K562 (cell line): ENCODE measurements around the gene EVA1A. TPM values are rescaled to one million over a fixed set of nuclear protein-coding genes. Genes with fewer than 3 reads are reported as not detected.

Experiments used
- ATAC-seq: fragments of 200-7000 bp; cut with Tn5 transposase; 3 replicates; pipeline ENCODE4 v1.9.1; 2020; ENCODE audit warnings: moderate library complexity
- BruUV-seq: library from RNA; stranded (reverse); fragments of 400-500 nt; replicated peaks from 2 replicates; lab custom pipeline; 2021; lab: Mats Ljungman, UMichigan
- CTCF ChIA-PET: fragments of 300-600 bp; formaldehyde crosslinking; extraction: SDS; loops from one replicate; lab custom pipeline; 2021; ENCODE audit warnings: low intra/inter-chr PET ratio; lab: Yijun Ruan, JAX
- POLR2A ChIA-PET: fragments of 300-600, 350-650 bp; sonication (Branson Sonifier 250); formaldehyde crosslinking; extraction: SDS; loops from one replicate; lab custom pipeline; 2021; ENCODE audit warnings: antibody characterized with exemption, inconsistent platforms; lab: Yijun Ruan, JAX
- DNase-seq, 4 experiments: peaks; one replicate each; pipeline versions ENCODE4 v3.0.0 to v3.0.0-alpha.2; 2011 to 2018; ENCODE audit warnings: low spot score in 3 of 4, mixed read lengths in 3 of 4; ENCODE audit errors: extremely low read depth in 1 of 4
- FAIRE-seq: peaks from 2 replicates; lab custom pipeline; 2011; peaks lifted over from hg19 to GRCh38; lab: Jason Lieb, UNC
- H2AFZ ChIP-seq: 2 replicates; pipeline ENCODE4 v1.6.0; 2011; ENCODE audit warnings: low read depth, low read length, control low read depth, inconsistent platforms
- H3K27ac ChIP-seq: fragments of 200-600 bp; 3 replicates; pipeline ENCODE4 v1.8.0; 2011; ENCODE audit warnings: low read depth, mild to moderate bottlenecking, control low read depth, inconsistent platforms, low read length, moderate library complexity, mixed read lengths; ENCODE audit errors: extremely low read depth
- H3K27me3 ChIP-seq, 2 experiments: fragments of 300-600 bp in 1 of 2; 2 replicates in 1 of 2; 3 replicates in 1 of 2; pipeline versions ENCODE4 v1.6.0 to v1.8.0; 2011; ENCODE audit warnings: inconsistent platforms in 2 of 2, low read length in 2 of 2, mild to moderate bottlenecking in 1 of 2, mixed read lengths in 1 of 2, moderate library complexity in 1 of 2; ENCODE audit not compliant: control insufficient read depth in 2 of 2, insufficient read depth in 2 of 2
- H3K36me3 ChIP-seq: fragments of 300-600 bp; 3 replicates; pipeline ENCODE4 v1.8.0; 2011; ENCODE audit warnings: mild to moderate bottlenecking, low read length, inconsistent platforms; ENCODE audit not compliant: control insufficient read depth, insufficient read depth
- H3K4me1 ChIP-seq, 2 experiments: fragments of 200-600 bp in 1 of 2; replicated peaks in 1 of 2; 2 replicates in 1 of 2; 3 replicates in 1 of 2; pipeline versions ENCODE4 v1.5.1 to v1.8.0; 2011; ENCODE audit warnings: inconsistent platforms in 2 of 2, low read length in 2 of 2, mild to moderate bottlenecking in 1 of 2, mixed read lengths in 1 of 2, moderate library complexity in 1 of 2; ENCODE audit not compliant: control insufficient read depth in 2 of 2, insufficient read depth in 2 of 2
- H3K4me2 ChIP-seq: 2 replicates; pipeline ENCODE4 v1.6.1; 2011; ENCODE audit warnings: low read length, control low read depth, inconsistent platforms, mixed read lengths; ENCODE audit not compliant: insufficient read depth
- H3K4me3 ChIP-seq: fragments of 200-600 bp; sonication (generic), shearing (Covaris generic); 2 replicates; pipeline ENCODE4 v1.5.1; 2016; ENCODE audit warnings: control low read depth, inconsistent platforms
- H3K79me2 ChIP-seq: fragments of 200-600 bp; 3 replicates; pipeline ENCODE4 v1.8.0; 2011; ENCODE audit warnings: low read length, inconsistent platforms; ENCODE audit not compliant: control insufficient read depth, insufficient read depth
- H3K9ac ChIP-seq, 2 experiments: 2 replicates each; pipeline versions ENCODE4 v1.6.0 to v1.6.1; 2011; ENCODE audit warnings: low read depth in 2 of 2, low read length in 2 of 2, control low read depth in 1 of 2, inconsistent platforms in 1 of 2, mild to moderate bottlenecking in 1 of 2, mixed read lengths in 1 of 2; ENCODE audit not compliant: insufficient read depth in 1 of 2
- H3K9me1 ChIP-seq: one replicate; pipeline ENCODE4 v1.6.0; 2011; ENCODE audit warnings: inconsistent platforms, mild to moderate bottlenecking, low read length, moderate library complexity; ENCODE audit not compliant: control insufficient read depth, insufficient read depth
- H3K9me3 ChIP-seq: replicated peaks from 2 replicates; pipeline ENCODE4 v1.5.1; 2011; ENCODE audit warnings: low read depth, low read length, inconsistent platforms; ENCODE audit not compliant: control insufficient read depth, insufficient read depth
- H4K20me1 ChIP-seq: replicated peaks from 2 replicates; pipeline ENCODE4 v1.6.1; 2011; ENCODE audit warnings: low read length, inconsistent platforms, mixed read lengths; ENCODE audit not compliant: control insufficient read depth, insufficient read depth
- CBFB ChIP-seq: sonication (generic); formaldehyde crosslinking; IDR thresholded peaks from 2 replicates; pipeline ENCODE4 v1.4.0; 2020; ENCODE audit warnings: mild to moderate bottlenecking, missing genetic modification reagents
- ELK3 ChIP-seq: fragments of 450-650 bp; formaldehyde crosslinking; IDR thresholded peaks from 2 replicates; pipeline ENCODE4 v1.4.0; 2020; ENCODE audit warnings: mild to moderate bottlenecking
- HOMEZ ChIP-seq: fragments of 250-450 bp; sonication (Bioruptor Pico); IDR thresholded peaks from 2 replicates; pipeline ENCODE4 v1.4.0; 2020; ENCODE audit warnings: mild to moderate bottlenecking, moderate library complexity
- SRSF9 ChIP-seq: fragments of 200-400 bp; formaldehyde crosslinking; IDR thresholded peaks from 2 replicates; pipeline ENCODE4 v1.6.1; 2017; ENCODE audit warnings: low read depth, low read length, borderline replicate concordance
- ZNF197 ChIP-seq: fragments of 200-800 bp; sonication (Bioruptor generic); IDR thresholded peaks from 2 replicates; pipeline ENCODE4 v1.6.1; 2016; ENCODE audit warnings: low read depth, missing genetic modification characterization, missing compliant biosample characterization
- ZNF354B ChIP-seq: fragments of 250-450 bp; sonication (Bioruptor Pico); IDR thresholded peaks from 2 replicates; pipeline ENCODE4 v1.4.0; 2020
- ZNF584 ChIP-seq: fragments of 200-800 bp; sonication (Bioruptor generic); IDR thresholded peaks from 2 replicates; pipeline ENCODE4 v1.6.1; 2016; ENCODE audit warnings: low read depth, mild to moderate bottlenecking, missing genetic modification characterization, missing compliant biosample characterization
- WGBS: fragments of 100-300 bp; shearing (Covaris generic); methylation state at CpG from one replicate; pipeline ENCODE4 v1.1.6; 2016; ENCODE audit warnings: low coverage, mixed read lengths; ENCODE audit not compliant: insufficient coverage; ENCODE audit errors: missing lambda C conversion rate; 5-methylcytosine and 5-hydroxymethylcytosine counted together
- in situ Hi-C: fragments of 300-500 bp; cut with MboI; formaldehyde crosslinking; loops from 4 replicates; pipeline ENCODE4 v1.15.0; 2018; ENCODE audit warnings: inconsistent platforms, mixed read lengths
- intact Hi-C: fragments of 100-400 bp; cut with micrococcal nuclease; formaldehyde crosslinking; loops from 2 replicates; pipeline ENCODE4 v1.14.2; 2022
- polyA plus RNA-seq, 8 experiments: library from polyadenylated mRNA; depleted of rRNA in 4 of 8; stranded (reverse) in 5 of 8; unstranded in 3 of 8; fragments of >200 nt; fragmentation: Nextera tagmentation in 2 of 8; fragmentation: Illumina TruSeq in 1 of 8; extraction: Ambion mirVana in 2 of 8; extraction: Trizol in 1 of 8; gene quantifications; 2 replicates each; pipeline versions ENCODE4 v1.2.1 to v1.2.3, GENCODE V29; 2011 to 2014; ENCODE audit warnings: inconsistent platforms in 1 of 8, missing spikeins in 1 of 8
- total RNA-seq, 7 experiments: library from RNA; depleted of rRNA in 6 of 7; stranded (reverse); fragments of >200 nt in 6 of 7; fragmentation: Illumina TruSeq in 2 of 7; extraction: Trizol in 2 of 7; gene quantifications; 2 replicates each; pipeline versions ENCODE4 v1.2.1 to v1.2.3, GENCODE V29; 2011 to 2021; ENCODE audit warnings: low replicate concordance in 1 of 7
- TF ChIP-seq, protein P1 (sequence below), 2 experiments: fragments of 450-650 bp; formaldehyde crosslinking in 1 of 2; IDR thresholded peaks; 2 replicates each; pipeline versions ENCODE4 v1.4.0 to v1.6.1; 2014 to 2020; ENCODE audit warnings: mild to moderate bottlenecking in 2 of 2, borderline replicate concordance in 1 of 2, low read depth in 1 of 2

EVA1A gene
- total and polyA plus RNA-seq, 9 of the 15 experiments (the other 6 are each of a cell fraction or from before 2014, with no cell fraction given), result not detected

GRCh38 chr2:75456111-75456510 is 104.6 kb downstream of the EVA1A start (continued):
- no peak for TF ChIP-seq SRSF9
- TF ChIP-seq, all 486 proteins: peak for 0

- no peaks in the 10 kb centered on the region; a peak in 1 of 5 replicates for H3K27me3 ChIP-seq
- no peaks in the 10 kb centered on the region for H3K36me3 ChIP-seq
- CTCF ChIA-PET, result no interaction called here
- WGBS, result 4% methylated on average over 2 of the region's 2 CpGs
- no TSS peak for BruUV-seq
- no peak overlapping the region for H2AFZ ChIP-seq
- intact Hi-C loops (no loop called here), in situ Hi-C loops (no loop called here)
- H4K20me1 ChIP-seq, result no peaks in the 10 kb centered on the region
- H3K27ac ChIP-seq, result no peak overlapping the region
- DNase-seq (no peak), FAIRE-seq (no peak), ATAC-seq (no peak)
- no peaks in the 10 kb centered on the region for H3K9me1 ChIP-seq
- POLR2A ChIA-PET, result interaction anchor here (0.7 kb wide), 1 partner anchor 19 kb away, joined by 3 read pairs; no protein-coding TSS in a partner anchor
- no peak overlapping the region for H3K9ac ChIP-seq
- no peaks in the 10 kb centered on the region for H3K9me3 ChIP-seq
- H3K4me2 ChIP-seq, result no peak overlapping the region
- H3K4me3 ChIP-seq, result no peak overlapping the region
- H3K4me1 ChIP-seq, result no peaks in the 10 kb centered on the region
- H3K79me2 ChIP-seq, result no peaks in the 10 kb centered on the region
- TF ChIP-seq ZNF354B (no peak), CBFB (CRISPR knock-in tag) (no peak), ZNF197 (CRISPR knock-in tag) (no peak), HOMEZ (no peak), ELK3 (CRISPR knock-in tag) (no peak), ZNF584 (CRISPR knock-in tag) (no peak)
- TF ChIP-seq, protein P1, sequence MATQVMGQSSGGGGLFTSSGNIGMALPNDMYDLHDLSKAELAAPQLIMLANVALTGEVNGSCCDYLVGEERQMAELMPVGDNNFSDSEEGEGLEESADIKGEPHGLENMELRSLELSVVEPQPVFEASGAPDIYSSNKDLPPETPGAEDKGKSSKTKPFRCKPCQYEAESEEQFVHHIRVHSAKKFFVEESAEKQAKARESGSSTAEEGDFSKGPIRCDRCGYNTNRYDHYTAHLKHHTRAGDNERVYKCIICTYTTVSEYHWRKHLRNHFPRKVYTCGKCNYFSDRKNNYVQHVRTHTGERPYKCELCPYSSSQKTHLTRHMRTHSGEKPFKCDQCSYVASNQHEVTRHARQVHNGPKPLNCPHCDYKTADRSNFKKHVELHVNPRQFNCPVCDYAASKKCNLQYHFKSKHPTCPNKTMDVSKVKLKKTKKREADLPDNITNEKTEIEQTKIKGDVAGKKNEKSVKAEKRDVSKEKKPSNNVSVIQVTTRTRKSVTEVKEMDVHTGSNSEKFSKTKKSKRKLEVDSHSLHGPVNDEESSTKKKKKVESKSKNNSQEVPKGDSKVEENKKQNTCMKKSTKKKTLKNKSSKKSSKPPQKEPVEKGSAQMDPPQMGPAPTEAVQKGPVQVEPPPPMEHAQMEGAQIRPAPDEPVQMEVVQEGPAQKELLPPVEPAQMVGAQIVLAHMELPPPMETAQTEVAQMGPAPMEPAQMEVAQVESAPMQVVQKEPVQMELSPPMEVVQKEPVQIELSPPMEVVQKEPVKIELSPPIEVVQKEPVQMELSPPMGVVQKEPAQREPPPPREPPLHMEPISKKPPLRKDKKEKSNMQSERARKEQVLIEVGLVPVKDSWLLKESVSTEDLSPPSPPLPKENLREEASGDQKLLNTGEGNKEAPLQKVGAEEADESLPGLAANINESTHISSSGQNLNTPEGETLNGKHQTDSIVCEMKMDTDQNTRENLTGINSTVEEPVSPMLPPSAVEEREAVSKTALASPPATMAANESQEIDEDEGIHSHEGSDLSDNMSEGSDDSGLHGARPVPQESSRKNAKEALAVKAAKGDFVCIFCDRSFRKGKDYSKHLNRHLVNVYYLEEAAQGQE (IDR thresholded peaks at IDR 0.05; ENCODE audit: borderline replicate concordance), result no peak
- TF ChIP-seq, protein P1 (CRISPR knock-in tag; IDR thresholded peaks at IDR 0.05; ENCODE audit: low read depth), result no peak
Observed at GRCh38 chr2:75454241-75454620, 106.5 kb downstream of the EVA1A start.
